Stimulated activated CD4-positive, alpha-beta T cell treated with anti-CD3 and anti-CD28 coated beads, Interleukin-1b, Interleukin-23, amount 100 ng/mL, for 24 hours (primary cell): ENCODE data around the gene PDLIM7.

Experiments used
- DNase-seq, 4 experiments: peaks; one replicate each; pipeline ENCODE4 v3.0.0-alpha.2; 2020; ENCODE audit warnings: low read depth in 4 of 4, low spot score in 1 of 4

PDLIM7 gene

GRCh38 chr5:177458912-177459350 lies 38.5 kb downstream of the PDLIM7 start:
- no peak for DNase-seq

- no peak for DNase-seq
Measured at GRCh38 chr5:177457852-177458681, 39.3 kb downstream of the PDLIM7 start.

GRCh38 chr5:177456976-177457851 lies 40.2 kb downstream of the PDLIM7 start:
- DNase-seq, result no peak

GRCh38 chr5:177456591-177456964 lies 40.8 kb downstream of the PDLIM7 start:
- DNase-seq, result no peak

GRCh38 chr5:177455661-177456590 lies 41.5 kb downstream of the PDLIM7 start:
- peak; percentile 93 to 100 (median 97) for DNase-seq

GRCh38 chr5:177455036-177455660 lies 42.3 kb downstream of the PDLIM7 start:
- DNase-seq, result peak; percentile 78 to 90 (median 86)

- DNase-seq, result peak; percentile 83 to 95 (median 90)
Measured at GRCh38 chr5:177454397-177455035, 42.9 kb downstream of the PDLIM7 start.

- no peak for DNase-seq
Measured at GRCh38 chr5:177453852-177454396, 43.5 kb downstream of the PDLIM7 start.

- DNase-seq, result no peak
Measured at GRCh38 chr5:177452688-177453638, 44.4 kb downstream of the PDLIM7 start.

GRCh38 chr5:177450667-177451424 lies 46.6 kb downstream of the PDLIM7 start:
- DNase-seq, result no peak

- DNase-seq, result no peak
Measured at GRCh38 chr5:177449140-177450061, 48.0 kb downstream of the PDLIM7 start.

GRCh38 chr5:177448244-177448950 lies 49.0 kb downstream of the PDLIM7 start:
- no peak for DNase-seq

- no peak for DNase-seq
Measured at GRCh38 chr5:177447611-177448243, 49.7 kb downstream of the PDLIM7 start.

GRCh38 chr5:177447066-177447610 lies 50.3 kb downstream of the PDLIM7 start:
- peak in 1 of 4 experiments; percentile 64 for DNase-seq
